ENCODE results near the gene THRB.

DNA sequence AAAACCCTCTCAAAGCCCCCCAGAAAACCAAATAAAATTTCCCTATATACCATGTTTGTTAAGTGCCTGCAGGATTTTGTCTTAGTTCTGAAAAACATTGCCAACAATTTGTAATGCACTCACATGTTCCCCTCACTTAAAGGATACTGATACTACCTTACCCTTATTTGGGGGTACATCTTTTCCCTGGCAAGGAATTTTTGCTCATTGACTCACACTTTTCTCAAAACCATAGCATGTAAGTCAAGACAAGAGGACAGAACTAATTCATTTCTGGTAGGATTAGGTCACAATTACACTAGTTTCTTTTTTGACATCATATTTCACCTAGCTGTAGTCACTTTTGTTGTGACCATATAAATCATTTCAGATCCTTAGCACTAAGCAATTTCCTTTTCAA, 222.2 kb downstream of the THRB start:
- TF ChIP-seq, protein P1, sequence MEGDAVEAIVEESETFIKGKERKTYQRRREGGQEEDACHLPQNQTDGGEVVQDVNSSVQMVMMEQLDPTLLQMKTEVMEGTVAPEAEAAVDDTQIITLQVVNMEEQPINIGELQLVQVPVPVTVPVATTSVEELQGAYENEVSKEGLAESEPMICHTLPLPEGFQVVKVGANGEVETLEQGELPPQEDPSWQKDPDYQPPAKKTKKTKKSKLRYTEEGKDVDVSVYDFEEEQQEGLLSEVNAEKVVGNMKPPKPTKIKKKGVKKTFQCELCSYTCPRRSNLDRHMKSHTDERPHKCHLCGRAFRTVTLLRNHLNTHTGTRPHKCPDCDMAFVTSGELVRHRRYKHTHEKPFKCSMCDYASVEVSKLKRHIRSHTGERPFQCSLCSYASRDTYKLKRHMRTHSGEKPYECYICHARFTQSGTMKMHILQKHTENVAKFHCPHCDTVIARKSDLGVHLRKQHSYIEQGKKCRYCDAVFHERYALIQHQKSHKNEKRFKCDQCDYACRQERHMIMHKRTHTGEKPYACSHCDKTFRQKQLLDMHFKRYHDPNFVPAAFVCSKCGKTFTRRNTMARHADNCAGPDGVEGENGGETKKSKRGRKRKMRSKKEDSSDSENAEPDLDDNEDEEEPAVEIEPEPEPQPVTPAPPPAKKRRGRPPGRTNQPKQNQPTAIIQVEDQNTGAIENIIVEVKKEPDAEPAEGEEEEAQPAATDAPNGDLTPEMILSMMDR (IDR thresholded peaks at IDR 0.05), result no peak
- TF ChIP-seq POLR2A (IDR thresholded peaks at IDR 0.05) (no peak), EP300 (IDR thresholded peaks at IDR 0.05; ENCODE audit: low read depth) (no peak), POLR2AphosphoS5 (IDR thresholded peaks at IDR 0.05) (no peak)
